Measurements from ENCODE around the gene ACOT13.
"Not testable (repeated sequence)": the region's sequence is repeated elsewhere in the genome, so short reads cannot be mapped to it uniquely, and the experiment has no call there.

The ACOT13 gene
- total RNA-seq: 6.0 to 19.7 reads per million in 2 donors

DNA sequence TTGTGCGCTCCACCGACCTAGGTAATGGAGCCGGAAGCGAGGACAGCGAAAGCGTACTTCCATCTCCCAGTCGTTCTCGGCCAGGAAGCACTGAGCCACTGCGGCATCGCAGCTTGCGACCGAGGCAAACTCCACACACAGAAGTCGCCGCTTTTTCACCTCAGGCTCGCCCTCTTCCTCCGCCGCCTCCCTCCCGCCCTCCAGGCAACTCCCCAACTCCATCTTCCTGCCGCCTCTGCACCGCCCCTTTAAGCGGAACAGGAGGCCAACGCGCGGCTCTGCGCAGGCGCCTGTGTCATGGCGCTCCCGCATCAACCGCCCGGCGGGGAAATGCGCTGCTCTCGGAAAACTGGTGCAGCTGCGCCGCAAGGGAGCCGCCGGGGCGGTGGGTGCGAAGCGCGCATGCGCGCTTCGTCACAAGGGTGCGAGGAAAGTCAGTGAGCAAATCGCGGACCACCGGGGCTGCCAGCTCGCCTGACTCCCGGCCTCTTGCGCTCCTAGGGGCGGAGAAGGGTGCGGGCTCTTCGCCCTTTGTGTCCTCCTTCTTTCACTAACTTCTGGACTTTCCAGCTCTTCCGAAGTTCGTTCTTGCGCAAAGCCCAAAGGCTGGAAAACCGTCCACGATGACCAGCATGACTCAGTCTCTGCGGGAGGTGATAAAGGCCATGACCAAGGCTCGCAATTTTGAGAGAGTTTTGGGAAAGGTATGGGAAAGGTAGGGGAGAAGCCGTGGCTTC lies at the start of gene ACOT13, which contains the start of gene TDP2:
Gene ACOT13 (plus strand): TSS at position 437 of the 737 bp plus-strand sequence. CDS start 187 bp downstream, at position 624.
Gene TDP2 (minus strand): TSS at position 259 of the 737 bp plus-strand sequence. CDS start 37 bp downstream, at position 222.
- DNase-seq: peak; percentile 92

GRCh38 chr6:24619661-24620060 lies 47.2 kb upstream of the ACOT13 start:
- DNase-seq: no peak

- DNase-seq: no peak
Observed at GRCh38 chr6:24620637-24621036, 46.2 kb upstream of the ACOT13 start.

GRCh38 chr6:24621626-24622289 lies 45.1 kb upstream of the ACOT13 start:
- no peak for DNase-seq

- DNase-seq: no peak
Observed at GRCh38 chr6:24630856-24631505, 35.9 kb upstream of the ACOT13 start.

- no peak for DNase-seq
Observed at GRCh38 chr6:24631671-24632070, 35.2 kb upstream of the ACOT13 start.

DNA sequence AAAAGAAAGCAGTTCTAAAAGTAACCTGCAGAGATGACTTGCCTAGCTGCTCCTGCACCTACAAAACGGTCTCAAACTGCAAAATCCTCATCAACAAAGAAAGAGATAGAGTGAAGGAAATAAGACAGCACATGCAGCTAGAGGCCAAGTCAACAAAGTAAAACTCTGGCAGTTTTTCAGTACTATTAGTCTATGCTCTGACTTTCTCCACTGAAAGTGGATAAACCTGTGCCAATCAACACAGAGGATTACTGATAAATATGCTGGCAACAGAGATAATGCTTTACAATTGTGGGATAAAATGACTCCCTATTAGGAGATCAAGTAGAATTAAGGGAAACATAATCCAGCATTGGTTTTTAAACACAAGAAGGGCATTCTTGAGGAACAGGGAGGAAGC lies 34.3 kb upstream of the ACOT13 start:
- DNase-seq: no peak

DNA sequence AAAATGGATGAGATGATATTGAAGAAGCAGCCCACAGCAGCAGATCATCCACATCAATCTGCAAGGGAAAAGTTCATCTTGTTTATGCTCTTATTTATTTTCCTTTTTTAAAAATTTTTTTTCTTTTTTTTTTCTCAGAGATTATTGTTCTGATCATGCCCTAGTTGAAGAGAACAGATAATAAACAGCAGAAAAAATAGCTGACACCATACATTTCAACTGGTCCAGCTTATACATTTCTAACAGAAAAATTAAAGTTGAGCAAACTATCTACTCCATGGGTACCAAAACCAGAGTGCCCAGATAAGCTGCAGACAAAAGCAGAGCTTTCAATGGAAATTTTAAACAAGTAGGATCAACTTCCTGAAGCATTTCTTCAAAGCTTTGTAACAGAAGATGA lies 30.2 kb upstream of the ACOT13 start:
- no peak for DNase-seq

GRCh38 chr6:24640166-24640565 lies 26.7 kb upstream of the ACOT13 start:
- DNase-seq: no peak

DNA sequence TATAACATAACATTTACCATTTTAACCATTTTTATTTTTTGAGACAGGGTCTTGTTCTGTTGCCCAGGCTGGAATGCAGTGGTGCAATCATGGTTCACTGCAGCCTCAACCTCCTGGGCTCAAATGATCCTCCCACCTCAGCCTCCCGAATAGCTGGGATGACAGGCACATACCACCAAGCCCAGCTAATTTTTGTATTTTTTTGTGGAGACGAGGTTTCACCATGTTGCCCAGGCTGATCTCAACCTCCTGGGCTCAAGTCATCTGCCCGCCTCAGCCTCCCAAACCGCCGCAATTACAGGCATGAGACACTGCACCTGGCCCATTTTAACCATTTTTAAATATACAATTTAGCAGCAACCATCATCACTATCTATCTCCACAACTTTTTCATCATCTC lies 26.2 kb upstream of the ACOT13 start:
- not testable (repeated sequence) for DNase-seq

DNA sequence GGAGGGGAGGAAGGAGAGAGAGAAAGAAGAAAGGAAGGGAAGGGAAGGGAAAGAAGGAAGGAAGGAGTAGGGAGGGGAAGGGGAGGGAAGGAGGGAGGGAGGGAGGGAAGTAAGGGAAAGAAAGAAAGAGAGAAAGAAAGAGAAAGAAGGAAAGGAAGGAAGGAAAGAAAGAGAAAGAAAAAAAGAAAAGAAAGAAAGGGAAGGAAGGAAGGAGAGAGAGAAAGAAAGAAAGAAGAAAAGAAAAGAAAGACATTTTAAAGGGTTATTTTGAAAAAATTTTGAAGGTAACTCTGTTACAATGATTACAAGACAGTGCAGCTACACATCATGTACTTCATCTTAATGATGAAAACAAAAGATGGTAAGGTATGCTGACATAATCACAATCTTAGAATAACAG lies 24.8 kb upstream of the ACOT13 start:
- DNase-seq: no peak

GRCh38 chr6:24643920-24644319 lies 23.0 kb upstream of the ACOT13 start:
- DNase-seq: no peak

DNA sequence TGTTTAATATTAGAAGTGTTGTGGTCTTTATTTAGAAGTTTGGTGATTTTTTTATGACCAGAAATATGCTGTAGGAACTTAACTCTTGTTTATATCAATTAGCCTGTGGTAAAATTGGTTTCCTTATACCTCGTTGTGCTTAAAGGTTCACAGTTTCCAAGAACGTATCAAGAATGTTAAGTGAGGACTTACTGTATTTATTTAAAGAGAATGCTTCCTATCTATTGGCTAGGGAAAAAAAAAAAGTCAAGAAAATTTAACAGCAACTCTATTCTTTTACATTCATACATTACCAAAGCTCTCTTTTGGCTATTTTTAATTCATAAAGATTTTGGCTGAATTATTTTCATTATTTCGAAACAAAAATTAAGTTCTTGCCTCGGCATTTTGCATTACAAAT lies 22.5 kb upstream of the ACOT13 start:
- no peak for DNase-seq

DNA sequence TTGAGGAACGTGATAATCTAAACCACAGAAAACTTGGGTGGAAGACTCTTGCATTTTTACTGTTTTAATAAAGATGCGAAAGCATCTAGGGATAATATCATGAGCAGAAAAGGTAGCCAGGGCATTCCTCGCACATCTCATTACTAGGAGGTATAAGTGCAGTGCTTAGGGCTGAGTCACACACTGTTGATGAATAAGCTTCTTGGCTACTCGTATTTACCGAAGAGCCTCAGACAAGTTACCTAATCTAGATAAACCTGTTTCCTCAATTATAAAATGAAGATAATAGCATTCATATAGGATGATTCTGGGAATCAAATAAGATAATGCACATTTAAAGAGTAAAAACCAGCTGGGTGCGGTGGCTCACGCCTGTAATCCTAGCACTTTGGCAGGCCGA lies 20.1 kb upstream of the ACOT13 start:
- no peak for DNase-seq

GRCh38 chr6:24648276-24648675 lies 18.6 kb upstream of the ACOT13 start:
- DNase-seq: no peak

GRCh38 chr6:24649691-24650090 lies 17.2 kb upstream of the ACOT13 start:
- DNase-seq: no peak

DNA sequence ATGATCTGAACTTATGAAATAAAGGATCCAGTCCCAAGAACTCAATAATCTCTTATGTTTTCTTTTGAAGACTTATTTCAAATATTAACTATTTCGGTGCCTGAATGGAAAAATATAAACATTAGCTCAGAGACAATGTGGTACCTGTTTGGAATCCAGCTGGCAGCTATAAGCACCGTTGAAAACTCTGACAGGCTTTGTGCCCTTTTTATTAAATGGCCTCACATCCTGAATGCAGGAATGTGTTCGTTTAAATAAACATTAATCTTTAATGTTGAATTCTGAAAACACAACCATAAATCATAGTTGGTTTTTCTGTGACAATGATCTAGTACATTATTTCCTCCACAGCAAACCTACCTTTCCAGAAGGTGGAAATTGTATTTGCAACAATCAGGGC lies 16.5 kb upstream of the ACOT13 start:
- no peak for DNase-seq

- no peak for DNase-seq
Observed at GRCh38 chr6:24655215-24655614, 11.7 kb upstream of the ACOT13 start.

GRCh38 chr6:24658573-24659560 lies 8.0 kb upstream of the ACOT13 start:
- no peak for DNase-seq

DNA sequence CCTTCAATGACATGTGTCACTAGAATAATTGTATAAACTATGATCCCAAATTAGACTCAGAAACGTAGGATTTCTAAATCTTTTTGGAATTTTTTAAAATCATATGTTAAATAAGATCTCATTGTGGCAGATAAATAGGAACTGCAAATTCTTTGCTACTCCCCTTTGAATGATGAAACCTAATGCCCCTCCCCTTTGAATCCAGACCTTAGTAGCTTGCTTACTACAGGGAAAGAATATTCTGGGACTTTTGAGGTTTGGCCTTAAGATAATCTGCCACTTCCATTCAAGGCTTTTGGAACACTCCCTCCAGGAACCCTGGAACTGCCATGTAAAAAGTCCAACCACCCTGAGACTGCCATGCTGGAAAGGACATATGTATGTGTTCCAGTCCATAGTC lies 7.3 kb upstream of the ACOT13 start:
- DNase-seq: no peak

GRCh38 chr6:24660105-24660504 lies 6.8 kb upstream of the ACOT13 start:
- DNase-seq: no peak

GRCh38 chr6:24661759-24662158 lies 5.1 kb upstream of the ACOT13 start:
- not testable (repeated sequence) for DNase-seq

DNA sequence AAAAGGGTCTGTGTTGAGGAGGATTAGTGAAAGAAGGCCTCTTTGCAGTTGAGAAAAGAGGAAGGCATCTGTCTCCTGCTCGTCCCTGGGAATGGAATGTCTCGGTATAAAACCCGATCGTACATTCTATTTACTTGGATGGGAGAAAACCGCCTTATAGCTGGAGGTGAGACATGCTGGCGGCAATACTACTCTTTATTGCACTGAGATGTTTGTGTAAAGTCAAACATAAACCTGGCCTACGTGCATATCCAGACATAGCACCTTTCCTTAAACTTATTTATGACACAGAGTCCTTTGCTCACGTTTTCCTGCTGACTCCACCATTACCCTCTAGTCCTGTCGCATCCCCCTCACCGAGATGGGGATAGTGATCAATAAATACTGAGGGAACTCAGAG lies 4.6 kb upstream of the ACOT13 start:
- no peak for DNase-seq

All from T-helper 9 cell (primary cell).